Measurements from ENCODE around the gene ADAMTS20.

GRCh38 chr12:43540470-43540869 lies 11.5 kb downstream of the ADAMTS20 start:
- TF ChIP-seq, protein P1, sequence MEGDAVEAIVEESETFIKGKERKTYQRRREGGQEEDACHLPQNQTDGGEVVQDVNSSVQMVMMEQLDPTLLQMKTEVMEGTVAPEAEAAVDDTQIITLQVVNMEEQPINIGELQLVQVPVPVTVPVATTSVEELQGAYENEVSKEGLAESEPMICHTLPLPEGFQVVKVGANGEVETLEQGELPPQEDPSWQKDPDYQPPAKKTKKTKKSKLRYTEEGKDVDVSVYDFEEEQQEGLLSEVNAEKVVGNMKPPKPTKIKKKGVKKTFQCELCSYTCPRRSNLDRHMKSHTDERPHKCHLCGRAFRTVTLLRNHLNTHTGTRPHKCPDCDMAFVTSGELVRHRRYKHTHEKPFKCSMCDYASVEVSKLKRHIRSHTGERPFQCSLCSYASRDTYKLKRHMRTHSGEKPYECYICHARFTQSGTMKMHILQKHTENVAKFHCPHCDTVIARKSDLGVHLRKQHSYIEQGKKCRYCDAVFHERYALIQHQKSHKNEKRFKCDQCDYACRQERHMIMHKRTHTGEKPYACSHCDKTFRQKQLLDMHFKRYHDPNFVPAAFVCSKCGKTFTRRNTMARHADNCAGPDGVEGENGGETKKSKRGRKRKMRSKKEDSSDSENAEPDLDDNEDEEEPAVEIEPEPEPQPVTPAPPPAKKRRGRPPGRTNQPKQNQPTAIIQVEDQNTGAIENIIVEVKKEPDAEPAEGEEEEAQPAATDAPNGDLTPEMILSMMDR (conservative IDR thresholded peaks at IDR 0.05; ENCODE audit: low read depth, low read length), result no peak
- no peak for TF ChIP-seq EZH2 (IDR thresholded peaks at IDR 0.05; ENCODE audit: low read length, unreplicated experiment)

Measured in PC-3 (cell line).